Kidney epithelial cell (primary cell): Measurements from ENCODE around the gene SPTBN2. TPM values are rescaled to one million over a fixed set of nuclear protein-coding genes. Genes with fewer than 3 reads are reported as not detected.

Source experiments
- DNase-seq: peaks from one replicate; pipeline ENCODE4 v3.0.0-alpha.2; 2010; ENCODE audit warnings: low read depth
- H3K27me3 ChIP-seq: 2 replicates; pipeline ENCODE4 v1.6.0; 2011; ENCODE audit warnings: low read length; ENCODE audit not compliant: control insufficient read depth, insufficient read depth
- H3K36me3 ChIP-seq: 2 replicates; pipeline ENCODE4 v1.5.1; 2011; ENCODE audit warnings: low read length; ENCODE audit not compliant: control insufficient read depth, insufficient read depth
- H3K4me3 ChIP-seq: 2 replicates; pipeline ENCODE4 v1.5.1; 2011; ENCODE audit warnings: low read depth, mild to moderate bottlenecking, control low read depth, low read length
- total RNA-seq: library from RNA; depleted of rRNA; stranded (reverse); fragments of >200 nt; gene quantifications from 2 replicates; pipeline ENCODE4 v1.2.3, GENCODE V29; 2015
- TF ChIP-seq, protein P1 (sequence below): IDR thresholded peaks from 2 replicates; pipeline ENCODE4 v1.5.1; 2011; ENCODE audit warnings: mild to moderate bottlenecking, moderate library complexity, low read length, control low read depth, inconsistent platforms; ENCODE audit not compliant: insufficient read depth, poor library complexity, severe bottlenecking

Gene SPTBN2
- total RNA-seq, 1 donor from 2014 or later, result 79.4 TPM

DNA sequence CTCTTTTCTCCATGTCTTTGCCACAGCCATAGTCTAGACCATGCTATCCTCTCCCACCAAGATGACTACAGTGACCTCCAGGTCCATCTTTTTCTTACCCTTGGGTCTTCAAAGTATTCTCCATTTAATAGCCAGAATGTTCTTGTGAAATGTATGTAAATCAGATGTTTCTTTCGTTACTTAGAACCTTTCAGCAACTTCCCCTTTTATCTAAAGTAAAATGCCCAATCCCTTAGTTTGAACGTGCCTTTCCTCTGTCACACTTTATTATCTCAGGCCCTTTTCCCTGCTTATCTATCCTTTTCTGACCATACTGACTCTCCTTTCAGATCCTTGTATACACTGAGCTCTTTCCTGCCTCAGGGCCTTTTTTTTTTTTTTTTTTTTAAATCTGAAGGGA is 69.3 kb downstream of the SPTBN2 start:
- Histone ChIP-seq H3K4me3 (no peak overlapping the region), H3K27me3 (no peaks in the 10 kb centered on the region), H3K36me3 (peaks cover 1% of the 10 kb centered on the region)
- TF ChIP-seq, protein P1, sequence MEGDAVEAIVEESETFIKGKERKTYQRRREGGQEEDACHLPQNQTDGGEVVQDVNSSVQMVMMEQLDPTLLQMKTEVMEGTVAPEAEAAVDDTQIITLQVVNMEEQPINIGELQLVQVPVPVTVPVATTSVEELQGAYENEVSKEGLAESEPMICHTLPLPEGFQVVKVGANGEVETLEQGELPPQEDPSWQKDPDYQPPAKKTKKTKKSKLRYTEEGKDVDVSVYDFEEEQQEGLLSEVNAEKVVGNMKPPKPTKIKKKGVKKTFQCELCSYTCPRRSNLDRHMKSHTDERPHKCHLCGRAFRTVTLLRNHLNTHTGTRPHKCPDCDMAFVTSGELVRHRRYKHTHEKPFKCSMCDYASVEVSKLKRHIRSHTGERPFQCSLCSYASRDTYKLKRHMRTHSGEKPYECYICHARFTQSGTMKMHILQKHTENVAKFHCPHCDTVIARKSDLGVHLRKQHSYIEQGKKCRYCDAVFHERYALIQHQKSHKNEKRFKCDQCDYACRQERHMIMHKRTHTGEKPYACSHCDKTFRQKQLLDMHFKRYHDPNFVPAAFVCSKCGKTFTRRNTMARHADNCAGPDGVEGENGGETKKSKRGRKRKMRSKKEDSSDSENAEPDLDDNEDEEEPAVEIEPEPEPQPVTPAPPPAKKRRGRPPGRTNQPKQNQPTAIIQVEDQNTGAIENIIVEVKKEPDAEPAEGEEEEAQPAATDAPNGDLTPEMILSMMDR, result no peak
- no peak for DNase-seq

DNA sequence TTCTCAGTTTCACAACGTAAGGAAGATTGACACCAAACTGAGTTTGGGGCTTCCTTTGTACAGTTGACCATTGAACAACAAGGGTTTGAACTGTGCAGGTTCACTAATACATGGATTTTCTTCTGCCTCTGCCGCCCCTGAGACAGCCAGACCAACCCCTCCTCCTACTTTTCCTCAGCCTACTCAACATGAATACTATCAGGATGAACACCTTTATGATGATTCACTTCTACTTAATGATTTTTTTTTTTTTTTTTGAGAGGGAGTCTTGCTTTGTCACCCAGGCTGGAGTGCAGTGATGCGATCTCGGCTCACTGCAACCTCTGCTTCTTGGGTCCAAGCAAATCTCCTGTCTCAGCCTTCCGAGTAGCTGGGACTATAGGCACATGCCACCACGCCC is 75.9 kb downstream of the SPTBN2 start:
- DNase-seq, result no peak

DNA sequence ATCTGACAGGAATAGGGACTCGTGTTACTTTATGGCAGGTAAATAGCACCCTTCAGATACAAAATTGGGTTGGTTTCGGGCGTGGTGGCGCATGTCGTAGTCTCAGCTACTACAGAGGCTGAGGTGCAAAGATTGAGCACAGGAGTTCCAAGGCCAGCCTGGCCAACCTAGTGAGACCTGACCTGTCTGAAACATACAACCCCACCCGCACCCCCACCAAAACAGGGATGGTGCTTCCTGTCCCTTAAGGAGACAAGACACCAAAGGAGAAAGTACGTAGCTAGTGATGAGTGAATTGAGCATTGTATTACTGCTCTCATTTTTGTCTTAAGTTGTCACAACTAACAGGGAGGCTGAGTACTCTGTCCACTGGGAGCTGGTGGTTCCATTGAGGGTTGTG is 76.4 kb downstream of the SPTBN2 start:
- H3K36me3 ChIP-seq, result no peaks in the 10 kb centered on the region
- no peak overlapping the region for H3K4me3 ChIP-seq
- H3K27me3 ChIP-seq, result no peaks in the 10 kb centered on the region
- TF ChIP-seq, protein P1, result no peak
- no peak for DNase-seq

More for the DNA sequence above, 75.9 kb downstream of the SPTBN2 start:
- Histone ChIP-seq H3K27me3 (no peaks in the 10 kb centered on the region), H3K36me3 (no peaks in the 10 kb centered on the region), H3K4me3 (no peak overlapping the region)
- TF ChIP-seq, protein P1, result no peak

DNA sequence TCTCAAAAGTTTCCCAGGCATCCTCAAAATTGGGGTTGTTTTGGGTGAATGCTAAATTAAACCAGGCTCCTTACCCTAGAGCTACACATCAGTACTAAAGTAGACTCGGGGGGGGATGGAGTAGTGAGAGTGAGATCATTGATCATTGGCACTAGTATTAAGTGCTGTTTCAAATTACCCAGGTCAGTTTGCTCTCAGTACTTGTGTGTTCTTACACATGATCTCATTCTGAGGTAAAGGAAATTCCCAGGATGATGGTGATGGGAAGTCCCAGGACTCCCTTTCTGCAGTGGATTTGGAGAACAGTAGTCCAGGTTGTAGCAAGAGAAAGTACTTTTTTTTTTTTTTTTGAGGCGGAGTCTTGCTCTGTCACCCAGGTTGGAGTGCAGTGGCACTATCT is 78.0 kb downstream of the SPTBN2 start:
- Histone ChIP-seq H3K27me3 (no peaks in the 10 kb centered on the region), H3K36me3 (peaks cover 1% of the 10 kb centered on the region), H3K4me3 (no peak overlapping the region)
- DNase-seq, result no peak
- TF ChIP-seq, protein P1, result no peak

DNA sequence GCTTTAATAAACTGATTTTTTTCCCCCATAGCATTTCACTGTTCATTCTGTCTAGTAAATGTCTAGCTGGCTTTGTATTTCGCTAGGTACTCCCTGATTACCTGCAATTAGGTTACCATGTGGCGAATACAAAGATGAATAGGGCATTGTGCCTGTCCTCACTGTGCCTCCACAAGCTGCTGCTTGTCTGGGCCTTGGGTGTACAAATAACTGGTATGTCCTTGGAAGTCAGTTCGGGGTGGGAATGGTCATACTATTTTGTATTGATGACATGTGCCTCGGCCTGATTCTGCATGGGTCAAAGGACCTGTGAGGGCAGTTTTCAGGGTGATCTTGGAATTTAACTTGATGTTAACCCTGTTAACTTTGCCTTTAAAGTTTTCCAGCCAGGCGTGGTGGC is 79.1 kb downstream of the SPTBN2 start:
- TF ChIP-seq, protein P1, result no peak
- Histone ChIP-seq H3K36me3 (peaks cover 1% of the 10 kb centered on the region), H3K27me3 (no peaks in the 10 kb centered on the region), H3K4me3 (no peak overlapping the region)
- DNase-seq, result no peak

DNA sequence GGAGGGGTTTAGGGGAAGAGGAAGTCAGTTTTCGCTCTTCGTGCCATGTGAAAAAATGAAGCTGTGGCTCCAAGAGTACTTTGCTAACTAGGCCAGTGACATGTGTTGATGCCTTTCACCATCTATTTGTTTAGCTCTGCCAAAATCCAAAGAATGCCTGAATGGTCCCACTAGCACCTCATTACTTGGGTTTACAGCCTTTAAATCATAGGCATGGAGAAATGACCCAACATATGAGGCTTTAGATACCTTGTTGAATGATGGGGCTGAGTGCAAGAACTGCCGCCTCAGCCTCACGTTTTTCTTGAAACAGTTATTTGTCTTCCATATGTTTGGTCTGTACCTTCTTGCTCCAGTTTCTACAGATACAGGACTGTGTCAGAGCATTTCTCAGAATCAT is 82.2 kb downstream of the SPTBN2 start:
- Histone ChIP-seq H3K36me3 (peaks cover 3% of the 10 kb centered on the region), H3K27me3 (no peaks in the 10 kb centered on the region), H3K4me3 (no peak overlapping the region)
- TF ChIP-seq, protein P1, result no peak
- no peak for DNase-seq
